Testis (tissue), 3 donors: Measurements from ENCODE around the gene PIAS4. TPM values are rescaled to one million over a fixed set of nuclear protein-coding genes. Genes with fewer than 3 reads are reported as not detected.

Experiments
- DNase-seq: peaks from one replicate; pipeline ENCODE4 v3.0.0-alpha.2; 2019
- H3K27ac ChIP-seq, 2 donors: fragments of 200-600 bp; sonication (generic); one replicate each; pipeline ENCODE4 v1.5.1; 2019
- H3K27me3 ChIP-seq: fragments of 200-600 bp; sonication (generic); one replicate; pipeline ENCODE4 v1.5.1; 2019
- H3K36me3 ChIP-seq: fragments of 200-600 bp; sonication (generic); one replicate; pipeline ENCODE4 v1.5.1; 2017; ENCODE audit warnings: low read depth; ENCODE audit errors: missing control alignments
- H3K4me1 ChIP-seq: fragments of 200-600 bp; sonication (generic); one replicate; pipeline ENCODE4 v1.5.1; 2019
- H3K4me3 ChIP-seq, 2 donors: fragments of 200-600 bp; sonication (generic); one replicate each; pipeline ENCODE4 v1.5.1; 2017 to 2019
- H3K9me3 ChIP-seq: fragments of 200-600 bp; sonication (generic); one replicate; pipeline ENCODE4 v1.5.1; 2017
- POLR2A ChIP-seq: fragments of 450-650 bp; IDR thresholded peaks from one replicate; pipeline ENCODE4 v1.6.1; 2017; ENCODE audit warnings: antibody characterized with exemption, mild to moderate bottlenecking, moderate library complexity
- WGBS, 2 donors: methylation state at CpG; one replicate each; pipeline ENCODE4 v1.1.5; 2018; 5-methylcytosine and 5-hydroxymethylcytosine counted together
- intact Hi-C: fragments of 100-400 bp; cut with DNase I; formaldehyde crosslinking; loops from one replicate; pipeline ENCODE4 v1.15.1; 2023; ENCODE audit warnings: low total_unique reads
- polyA plus RNA-seq: library from polyadenylated mRNA; stranded (reverse); fragments of 350-450 nt; fragmentation: Illumina TruSeq; extraction: RNeasy Lipid Tissue Mini Kit (QIAGEN cat#74804); gene quantifications from one replicate; pipeline ENCODE4 v1.2.3, GENCODE V29; 2014; ENCODE audit warnings: low read depth, low replicate concordance; ENCODE audit not compliant: insufficient read depth
- total RNA-seq, 2 donors: library from RNA; depleted of rRNA; stranded (reverse); fragments of >200 nt; gene quantifications; one replicate each; pipeline ENCODE4 v1.2.3, GENCODE V29; 2016
- TF ChIP-seq, protein P1 (sequence below), 3 experiments: fragments of 450-650 bp in 2 of 3; fragments of 200-600 bp in 1 of 3; sonication (generic) in 1 of 3; IDR thresholded peaks; one replicate each; pipeline ENCODE4 v1.5.1; 2016 to 2019; ENCODE audit warnings: antibody characterized with exemption in 3 of 3, mild to moderate bottlenecking in 2 of 3, moderate library complexity in 1 of 3

The PIAS4 gene
- total and polyA plus RNA-seq, 3 donors from 2014 or later: 89.1 to 142 (median 94.5) TPM

DNA sequence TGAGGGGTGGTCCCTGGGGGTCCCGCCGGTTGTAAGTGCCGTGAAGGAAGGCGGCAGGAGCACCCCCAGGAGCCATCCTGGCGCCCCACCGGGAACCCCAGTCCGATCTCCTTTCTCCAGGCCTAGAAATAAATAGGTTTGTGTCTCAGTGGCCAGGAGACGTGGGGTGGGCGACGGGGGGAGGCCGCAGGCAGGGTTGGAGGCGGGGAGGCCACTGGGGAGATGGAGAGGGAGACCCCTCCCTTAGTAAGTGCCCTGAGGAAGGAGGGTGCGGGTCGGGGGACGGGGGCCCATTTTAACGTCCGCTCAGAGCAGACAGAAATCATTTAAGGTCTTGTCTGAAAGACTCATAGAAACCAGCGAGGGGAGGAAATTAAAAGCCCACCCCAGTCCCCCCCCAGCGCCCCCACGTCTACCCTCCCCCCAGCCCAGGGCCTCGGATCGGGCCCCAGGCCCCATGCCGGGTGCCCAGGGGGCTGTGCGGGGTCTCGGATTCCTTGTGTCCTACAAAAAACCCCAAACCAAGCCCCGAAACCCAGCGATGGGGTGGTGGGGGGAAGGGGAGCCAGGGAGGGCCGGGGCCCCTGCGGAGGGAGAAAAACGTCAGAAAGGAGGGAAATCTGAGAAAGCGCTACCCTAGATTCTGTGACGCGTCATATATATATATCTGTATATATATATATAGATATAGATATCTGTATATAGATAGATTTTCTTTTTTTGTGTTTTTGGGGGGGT, 39.6 kb downstream of the PIAS4 start:
- DNase-seq: no peak
- peaks cover 4% of the 10 kb centered on the region for H3K4me1 ChIP-seq
- no peaks in the 10 kb centered on the region for H3K36me3 ChIP-seq
- 57 to 67% methylated on average over 26 to 33 of the region's 33 CpGs for WGBS, 2 donors
- intact Hi-C loops: no loop called here
- no peak overlapping the region for H3K27ac ChIP-seq
- TF ChIP-seq, protein P1, sequence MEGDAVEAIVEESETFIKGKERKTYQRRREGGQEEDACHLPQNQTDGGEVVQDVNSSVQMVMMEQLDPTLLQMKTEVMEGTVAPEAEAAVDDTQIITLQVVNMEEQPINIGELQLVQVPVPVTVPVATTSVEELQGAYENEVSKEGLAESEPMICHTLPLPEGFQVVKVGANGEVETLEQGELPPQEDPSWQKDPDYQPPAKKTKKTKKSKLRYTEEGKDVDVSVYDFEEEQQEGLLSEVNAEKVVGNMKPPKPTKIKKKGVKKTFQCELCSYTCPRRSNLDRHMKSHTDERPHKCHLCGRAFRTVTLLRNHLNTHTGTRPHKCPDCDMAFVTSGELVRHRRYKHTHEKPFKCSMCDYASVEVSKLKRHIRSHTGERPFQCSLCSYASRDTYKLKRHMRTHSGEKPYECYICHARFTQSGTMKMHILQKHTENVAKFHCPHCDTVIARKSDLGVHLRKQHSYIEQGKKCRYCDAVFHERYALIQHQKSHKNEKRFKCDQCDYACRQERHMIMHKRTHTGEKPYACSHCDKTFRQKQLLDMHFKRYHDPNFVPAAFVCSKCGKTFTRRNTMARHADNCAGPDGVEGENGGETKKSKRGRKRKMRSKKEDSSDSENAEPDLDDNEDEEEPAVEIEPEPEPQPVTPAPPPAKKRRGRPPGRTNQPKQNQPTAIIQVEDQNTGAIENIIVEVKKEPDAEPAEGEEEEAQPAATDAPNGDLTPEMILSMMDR (IDR thresholded peaks at IDR 0.05): no peak
- no peak for TF ChIP-seq POLR2A
- H3K9me3 ChIP-seq: no peaks in the 10 kb centered on the region
- H3K4me3 ChIP-seq: no peak overlapping the region
- H3K27me3 ChIP-seq: no peaks in the 10 kb centered on the region

DNA sequence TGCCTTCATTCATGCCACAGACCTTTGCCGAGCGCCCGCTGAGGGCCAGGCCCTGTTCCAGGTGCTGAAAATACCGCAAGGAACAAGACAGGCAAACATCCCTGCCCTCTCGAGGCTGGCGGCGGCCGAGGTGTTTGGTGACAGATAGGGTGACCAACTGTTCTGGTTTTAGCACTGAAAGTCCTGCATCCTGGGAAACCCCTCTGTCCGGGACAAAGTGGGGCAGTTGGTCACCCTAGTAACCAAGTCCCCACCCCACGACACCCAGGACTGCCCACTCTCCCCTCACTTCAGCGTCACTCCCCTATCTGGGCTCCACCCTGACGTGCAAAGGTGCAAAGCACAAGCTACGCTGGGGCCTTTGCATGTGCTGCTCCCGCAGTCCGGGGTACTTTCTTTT, 41.9 kb downstream of the PIAS4 start:
- Histone ChIP-seq H3K4me3 (no peak overlapping the region), H3K27me3 (no peaks in the 10 kb centered on the region), H3K27ac (no peak overlapping the region), H3K36me3 (no peaks in the 10 kb centered on the region), H3K4me1 (peaks cover 15% of the 10 kb centered on the region), H3K9me3 (no peaks in the 10 kb centered on the region)
- intact Hi-C loops: no loop called here
- WGBS, 2 donors: 81 to 82% methylated on average over 14 to 15 of the region's 15 CpGs
- TF ChIP-seq, protein P1 (IDR thresholded peaks at IDR 0.05): no peak
- TF ChIP-seq POLR2A: no peak
- no peak for DNase-seq

DNA sequence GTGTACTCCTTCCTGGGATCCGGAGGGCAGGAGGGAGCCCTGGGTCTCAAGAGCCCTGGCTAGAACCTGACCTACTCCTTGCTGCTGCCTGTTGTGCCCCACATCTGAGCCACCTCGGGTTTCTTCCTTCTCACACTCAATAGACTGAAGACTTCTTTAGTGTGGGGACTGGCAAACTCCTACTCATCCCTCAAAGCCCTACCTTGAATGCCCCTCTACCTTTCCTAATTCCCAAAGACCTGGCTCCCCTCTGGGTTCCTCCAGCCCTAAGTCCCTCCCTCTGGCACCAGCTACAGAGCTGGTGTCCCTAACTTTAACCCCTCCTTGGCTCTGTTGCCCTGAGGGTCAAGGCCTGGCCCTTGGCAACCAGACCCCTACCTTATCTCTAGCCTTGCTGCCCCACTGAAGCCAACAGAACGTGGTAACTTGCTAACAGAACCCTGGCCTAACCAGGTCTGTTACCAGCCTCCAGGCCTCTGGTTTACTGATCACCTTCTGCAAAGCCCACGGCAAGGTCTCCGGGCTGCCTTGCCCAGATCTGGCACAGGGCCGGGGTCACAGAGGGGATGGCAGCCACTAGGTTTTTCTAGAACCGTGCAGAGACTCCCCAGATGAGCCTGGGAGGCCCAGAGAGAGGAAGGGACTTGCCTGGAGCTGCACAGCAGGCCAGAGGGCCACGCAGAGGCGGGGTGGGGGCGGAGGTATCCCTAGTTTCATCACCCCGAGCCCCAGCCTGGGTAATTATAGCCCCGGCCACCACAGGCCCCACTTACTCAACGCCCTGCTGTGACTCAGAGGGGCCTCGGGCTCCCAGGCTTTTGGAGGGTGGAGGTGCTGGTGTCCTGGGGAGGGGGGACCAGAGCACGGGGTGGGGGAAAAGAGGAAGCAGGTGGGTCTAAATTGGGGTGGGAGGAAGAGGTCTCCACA, 43.9 kb downstream of the PIAS4 start:
- Histone ChIP-seq H3K9me3 (no peaks in the 10 kb centered on the region), H3K27ac (no peak overlapping the region), H3K4me3 (no peak overlapping the region), H3K4me1 (peaks cover 12% of the 10 kb centered on the region), H3K27me3 (no peaks in the 10 kb centered on the region), H3K36me3 (no peaks in the 10 kb centered on the region)
- TF ChIP-seq POLR2A: no peak
- TF ChIP-seq, protein P1 (IDR thresholded peaks at IDR 0.05): no peak
- 76 to 82% methylated on average over 14 to 15 of the region's 15 CpGs for WGBS, 2 donors
- intact Hi-C loops: no loop called here
- no peak for DNase-seq

DNA sequence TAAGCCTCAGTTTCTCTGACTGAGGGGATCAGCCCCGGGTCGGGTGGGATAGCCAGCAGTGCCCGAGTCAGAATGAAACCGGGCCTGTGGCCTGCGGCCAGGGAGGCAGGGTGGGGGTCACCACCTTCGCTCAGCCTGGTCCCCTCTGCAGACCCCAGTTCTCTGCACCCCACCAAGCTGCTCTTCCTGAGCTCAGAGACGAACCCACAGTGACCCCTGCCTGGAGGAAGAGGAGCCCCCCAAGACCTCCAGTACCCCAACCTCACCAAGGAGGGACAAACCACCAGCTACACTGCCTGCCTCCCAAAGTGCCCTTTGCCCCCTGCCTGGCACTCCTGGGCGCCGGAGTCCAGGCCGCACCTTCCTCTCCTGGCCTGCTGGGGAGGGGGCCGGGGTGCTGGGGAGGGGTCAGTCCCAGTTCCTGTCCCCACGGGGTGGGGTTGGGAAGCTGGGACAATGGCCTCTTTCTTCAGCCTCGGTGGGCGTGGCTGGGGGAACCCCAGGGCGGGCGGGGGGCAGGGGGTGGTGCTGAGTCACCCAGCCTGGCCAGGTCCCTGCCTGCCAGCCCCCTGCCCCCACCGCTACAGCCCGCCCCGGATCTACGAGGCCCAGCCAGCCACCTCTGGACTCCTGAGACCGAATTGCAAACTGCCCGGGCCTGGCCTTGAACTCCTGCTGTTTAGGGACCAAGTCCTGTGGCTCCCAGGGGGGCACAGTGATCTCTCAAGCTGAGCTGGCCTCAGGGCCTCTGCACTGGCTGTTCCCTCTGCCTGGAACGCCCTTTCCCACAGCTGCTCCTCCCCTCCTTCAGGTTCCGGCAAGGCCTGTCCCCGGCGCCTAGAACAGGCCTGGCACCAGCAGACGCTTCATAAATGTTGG, 44.8 kb downstream of the PIAS4 start:
- Histone ChIP-seq H3K27me3 (no peaks in the 10 kb centered on the region), H3K4me1 (peaks cover 12% of the 10 kb centered on the region), H3K4me3 (no peak overlapping the region), H3K9me3 (no peaks in the 10 kb centered on the region), H3K27ac (peak overlapping the region; percentile 2 to 61), H3K36me3 (no peaks in the 10 kb centered on the region)
- intact Hi-C loops: no loop called here
- WGBS, 2 donors: 55 to 58% methylated on average over 10 to 27 of the region's 27 CpGs
- TF ChIP-seq POLR2A: no peak
- TF ChIP-seq, protein P1 (IDR thresholded peaks at IDR 0.05): no peak
- DNase-seq: no peak
